ENCODE results near the gene SARDH.

The SARDH gene
- total RNA-seq = 3.8 to 31.7 (median 13.2) reads per million in 17 experiments

DNA sequence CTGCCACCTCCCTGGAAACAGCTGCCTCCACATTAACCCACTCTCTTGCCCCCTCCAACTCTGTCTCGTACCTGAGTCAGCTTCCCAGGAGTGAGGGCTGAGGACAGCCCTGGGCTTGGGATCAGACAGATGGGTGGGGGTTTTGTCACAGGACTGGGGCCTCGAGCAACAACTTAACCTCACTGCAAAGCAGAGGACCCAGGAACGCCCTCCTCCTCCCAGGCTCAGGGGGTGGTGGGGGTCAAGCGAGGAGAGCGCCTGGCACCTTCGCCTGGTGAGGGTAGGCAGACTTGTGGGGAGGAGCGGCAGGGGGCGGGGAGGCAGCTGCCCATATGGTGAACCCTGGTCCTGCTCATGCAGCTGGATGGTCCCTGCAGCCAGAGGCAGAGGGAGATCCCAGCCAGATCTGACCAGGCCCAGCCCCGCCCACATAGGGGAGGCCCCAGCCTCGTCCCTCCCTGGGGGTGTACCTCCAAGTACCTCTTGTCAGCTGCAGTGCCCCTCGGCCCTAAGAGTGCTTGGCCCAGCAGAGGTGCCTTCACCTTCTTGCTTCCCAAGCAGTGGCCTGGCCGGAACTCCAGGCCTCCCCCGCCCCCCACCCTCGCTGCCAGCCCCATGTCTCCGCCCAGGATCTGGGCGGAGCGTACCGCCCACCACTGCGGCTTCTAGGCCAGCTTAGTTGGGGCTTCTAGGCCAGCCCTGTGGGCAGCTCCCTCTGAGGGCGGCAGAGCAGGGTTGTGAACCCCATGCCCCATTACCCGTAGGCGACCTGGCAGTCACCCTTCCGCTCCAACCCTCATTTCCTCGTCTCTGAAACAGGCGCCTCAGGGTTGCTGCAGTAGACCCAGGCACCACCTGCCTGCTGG, at the start of gene SARDH:
TSS of gene SARDH (minus strand) at position 579 of the 866 bp plus-strand sequence. CDS start 4,179 bp downstream, outside the sequence.
- peak; percentile 83 to 92 (median 91) for DNase-seq

DNA sequence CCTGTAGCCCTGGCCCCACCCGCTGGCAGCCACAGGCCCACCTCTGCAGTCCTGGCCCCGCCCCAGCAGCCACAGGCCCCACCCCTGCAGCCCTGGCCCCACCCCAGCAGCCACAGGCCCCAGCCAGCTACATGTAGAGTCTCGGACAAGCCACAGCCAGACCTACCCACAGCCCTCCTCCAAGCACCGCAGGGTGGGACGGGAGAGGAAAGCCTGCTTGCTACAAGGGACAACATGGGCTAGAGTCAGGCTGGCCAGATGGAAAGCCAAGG, 49.5 kb upstream of the SARDH start:
- DNase-seq = peak; percentile 13 to 73 (median 43)

DNA sequence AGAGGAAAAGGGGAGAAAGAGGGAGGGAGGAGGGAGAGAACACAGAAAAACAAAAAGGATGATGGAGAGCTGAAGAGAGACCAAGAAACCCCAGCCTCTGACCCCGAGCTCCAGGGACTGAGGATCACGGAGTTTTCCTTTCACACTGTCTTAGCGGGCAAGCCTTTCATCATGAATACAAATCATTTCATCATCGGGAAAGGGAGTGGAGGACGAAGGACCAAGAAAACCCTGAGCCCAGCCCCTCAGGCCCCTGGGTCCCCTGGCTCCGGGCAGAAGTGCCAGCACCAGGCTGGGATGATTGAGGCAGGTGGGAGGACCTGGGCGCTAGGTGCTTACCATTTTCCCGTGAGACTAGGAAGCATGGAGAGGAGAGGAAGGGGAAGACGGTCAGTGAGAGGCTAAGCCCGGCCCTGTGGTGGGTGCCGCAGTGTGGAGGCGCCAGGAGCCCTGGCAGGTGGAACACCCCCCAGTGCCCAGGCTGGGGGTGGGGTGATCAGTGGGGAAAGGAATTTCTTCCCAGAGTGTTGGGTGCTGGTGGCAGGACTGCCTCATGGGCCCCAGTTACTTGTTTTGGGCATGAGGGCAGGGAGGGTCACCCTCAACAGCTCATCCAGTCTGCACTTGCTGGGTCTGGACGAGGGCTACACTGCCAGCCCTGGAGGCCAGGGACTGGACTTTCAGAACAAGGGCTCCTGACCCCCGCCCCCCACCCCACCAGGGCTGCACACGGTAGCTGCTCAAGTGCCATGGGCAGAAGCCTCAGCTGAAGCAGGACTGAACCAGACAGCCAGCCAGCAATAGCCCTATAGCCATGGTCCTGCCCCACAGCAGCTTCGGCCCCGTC, 49.0 kb upstream of the SARDH start:
- DNase-seq = peak in 1 of 4 experiments; percentile 34

DNA sequence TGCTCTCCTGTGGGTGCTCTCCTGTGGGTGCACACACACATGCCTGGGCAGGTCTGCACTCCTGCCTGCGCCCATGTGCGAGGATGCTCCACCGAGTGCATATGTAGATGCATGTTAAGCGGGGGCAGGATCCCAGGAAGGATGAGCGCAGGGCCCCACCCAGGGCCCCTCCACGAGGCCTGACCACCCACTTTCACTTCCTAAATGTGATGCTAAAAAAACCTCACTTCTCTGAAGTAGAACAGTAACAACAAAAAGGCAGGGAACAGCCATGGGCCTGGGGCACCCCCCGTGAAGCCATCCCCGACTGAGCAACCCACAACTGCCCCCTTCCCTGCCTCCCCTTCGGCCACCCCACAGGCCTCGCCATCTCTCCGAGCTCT, 48.2 kb upstream of the SARDH start:
- DNase-seq = peak; percentile 28 to 66 (median 46)

GRCh38 chr9:133785753-133786370, 47.7 kb upstream of the SARDH start:
- DNase-seq = no peak

DNA sequence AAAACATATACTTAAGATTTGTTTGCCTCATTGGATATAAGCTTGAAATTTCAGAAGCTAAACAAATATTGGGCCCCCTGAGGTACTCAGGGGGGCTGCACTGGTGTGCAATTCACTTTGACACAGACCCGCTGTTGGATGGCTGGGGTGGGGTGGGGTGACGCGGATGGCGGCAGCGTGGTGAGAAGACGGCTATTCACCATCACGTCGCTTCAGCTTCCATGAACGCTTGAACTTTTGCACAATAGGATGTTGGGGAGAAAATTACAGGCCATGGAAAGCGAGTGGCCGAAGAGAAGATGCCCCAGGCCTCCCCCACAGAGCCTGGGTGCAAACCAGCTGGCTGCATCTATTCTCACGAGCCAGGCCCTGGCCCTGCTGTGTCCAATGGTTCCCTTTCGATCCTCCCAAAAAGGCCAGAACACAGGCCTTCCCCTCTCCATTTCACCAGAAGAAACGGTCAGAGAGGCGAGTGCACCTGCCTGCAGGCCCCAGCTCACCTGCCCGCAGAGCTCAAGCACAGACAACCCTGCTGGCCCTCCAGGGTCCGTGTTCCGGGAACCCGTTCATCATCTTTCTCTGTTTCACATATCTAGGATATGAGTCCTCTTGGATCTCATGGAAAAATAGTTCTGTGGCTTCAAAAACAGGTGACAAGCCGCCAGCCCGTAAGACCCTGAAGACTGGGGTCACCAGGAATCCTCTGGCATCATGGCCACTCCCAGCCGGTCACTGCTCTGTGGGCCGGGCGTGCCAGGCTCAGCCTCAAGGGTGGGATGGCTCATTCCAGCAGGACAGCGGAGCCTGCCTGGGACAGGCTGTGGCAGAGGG, 46.8 kb upstream of the SARDH start:
- DNase-seq = no peak

DNA sequence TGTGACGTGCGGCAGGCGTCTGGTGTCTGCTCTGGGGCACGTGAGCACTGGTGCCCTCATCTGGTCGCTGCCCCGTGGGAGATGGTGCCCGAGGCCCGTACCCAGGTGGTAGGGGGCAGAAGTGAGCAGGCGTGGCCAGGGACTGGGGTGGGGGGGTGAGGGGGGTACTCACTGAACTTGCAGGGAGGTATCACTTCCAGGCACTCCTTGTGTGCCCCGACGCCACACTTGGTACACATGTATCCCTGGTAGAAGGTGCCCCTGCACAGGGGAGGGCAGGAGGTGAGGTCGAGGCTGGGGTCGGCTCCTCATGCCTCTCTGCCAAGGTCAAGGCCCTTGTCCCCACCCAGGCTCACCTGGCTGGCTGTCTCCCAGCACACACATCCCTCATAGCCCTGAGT, 45.2 kb upstream of the SARDH start:
- DNase-seq = no peak

- peak; percentile 79 to 89 (median 84) for DNase-seq
Observed at GRCh38 chr9:133782157-133783130, 44.3 kb upstream of the SARDH start.

DNA sequence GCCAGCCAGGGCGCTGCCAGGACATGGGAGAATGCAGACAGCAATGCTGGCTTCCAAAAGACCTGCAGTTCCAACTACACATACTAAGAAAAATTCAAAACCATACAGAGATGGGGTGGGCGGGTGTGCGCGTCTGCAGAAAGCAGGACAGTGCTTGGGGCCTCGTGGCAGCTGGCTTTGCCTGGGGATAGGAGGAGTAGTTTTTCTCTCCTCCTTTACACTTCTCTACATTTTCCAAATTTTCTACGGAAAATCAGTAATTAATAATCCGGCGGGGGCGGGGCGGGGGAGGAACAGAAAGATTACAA, 43.6 kb upstream of the SARDH start:
- no peak for DNase-seq

DNA sequence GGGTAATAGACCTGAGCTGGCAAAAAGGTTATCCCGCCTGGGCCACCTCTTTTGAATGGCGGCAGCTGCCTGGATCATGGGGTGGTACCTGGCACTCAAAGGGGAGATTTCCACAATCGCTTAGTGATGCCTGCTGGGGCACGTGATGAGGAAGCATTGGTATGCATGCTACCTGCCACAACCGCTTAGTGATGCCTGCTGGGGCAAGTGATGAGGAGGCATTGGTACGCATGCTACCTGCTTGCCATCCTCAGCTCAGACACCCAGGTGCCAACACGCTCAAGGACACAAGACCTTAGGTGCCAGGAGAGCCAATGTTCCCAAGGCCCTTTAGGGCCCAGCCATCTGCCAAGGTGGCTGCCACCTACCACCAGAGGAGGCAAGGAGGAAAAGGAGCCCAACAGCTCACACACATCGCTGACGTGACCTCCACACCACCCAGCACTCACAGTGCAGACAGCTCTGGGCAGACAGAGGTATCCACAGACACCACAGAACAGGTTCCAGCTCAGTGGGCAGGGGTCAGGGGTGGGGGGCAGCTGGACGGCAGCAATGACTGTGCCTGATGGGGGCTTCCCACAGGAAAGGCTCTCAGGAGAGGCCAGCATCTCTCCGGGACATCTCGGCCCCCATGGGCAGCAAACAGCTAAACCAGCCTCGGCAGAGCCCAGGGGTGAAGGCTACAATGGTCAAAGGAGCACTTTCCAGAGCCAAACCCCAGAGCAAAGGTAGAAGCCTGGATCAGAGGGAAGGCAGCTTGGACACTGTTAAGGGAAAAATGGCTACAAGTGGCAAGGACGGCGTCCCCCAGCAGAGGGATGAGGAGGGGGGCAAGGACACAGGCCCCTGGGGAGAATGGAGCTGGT, 43.0 kb upstream of the SARDH start:
- no peak for DNase-seq

- DNase-seq = no peak
Observed at GRCh38 chr9:133780404-133780945, 42.3 kb upstream of the SARDH start.

DNA sequence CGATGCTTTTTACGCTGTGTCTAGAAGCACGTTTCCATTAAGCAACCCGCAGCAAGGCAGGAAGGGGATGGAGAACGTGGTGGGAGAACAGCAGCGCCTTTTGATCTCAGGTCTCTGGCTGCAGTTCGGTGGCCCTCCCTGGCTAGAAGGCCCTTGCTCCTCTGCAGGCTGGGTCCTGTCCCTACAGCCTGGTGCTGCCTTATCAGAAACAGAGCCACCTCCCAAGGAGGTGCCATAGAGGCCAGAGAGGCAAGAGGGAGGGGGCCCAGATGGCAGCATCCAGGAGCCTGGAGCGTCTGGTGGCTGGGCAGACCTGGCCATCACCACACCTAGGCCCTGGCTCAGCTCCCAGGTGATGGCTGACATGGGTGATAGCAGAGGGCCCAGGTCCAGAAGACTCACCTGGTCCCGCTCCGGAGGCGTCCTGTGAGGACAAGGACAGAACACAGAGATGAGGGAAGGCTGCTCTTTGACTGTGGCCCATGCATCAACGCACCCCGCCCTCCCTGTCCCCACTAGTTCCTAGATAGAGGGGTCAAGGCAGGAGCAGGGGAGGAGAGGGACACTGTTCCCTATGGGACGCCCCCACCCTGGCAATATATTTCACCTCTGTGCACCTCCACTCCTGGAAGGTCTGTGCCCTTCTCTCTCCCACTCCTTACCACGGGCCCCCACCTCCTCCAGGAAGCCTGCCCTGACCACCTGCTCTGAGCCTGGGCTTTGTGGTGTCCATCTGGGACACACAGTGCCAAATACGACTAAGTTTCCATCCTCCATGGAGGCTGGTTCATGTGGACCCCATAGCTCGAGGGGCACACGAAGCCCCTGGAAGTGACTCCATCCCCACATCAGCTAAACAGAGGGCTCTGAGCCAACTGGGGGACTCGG, 41.6 kb upstream of the SARDH start:
- DNase-seq = no peak

DNA sequence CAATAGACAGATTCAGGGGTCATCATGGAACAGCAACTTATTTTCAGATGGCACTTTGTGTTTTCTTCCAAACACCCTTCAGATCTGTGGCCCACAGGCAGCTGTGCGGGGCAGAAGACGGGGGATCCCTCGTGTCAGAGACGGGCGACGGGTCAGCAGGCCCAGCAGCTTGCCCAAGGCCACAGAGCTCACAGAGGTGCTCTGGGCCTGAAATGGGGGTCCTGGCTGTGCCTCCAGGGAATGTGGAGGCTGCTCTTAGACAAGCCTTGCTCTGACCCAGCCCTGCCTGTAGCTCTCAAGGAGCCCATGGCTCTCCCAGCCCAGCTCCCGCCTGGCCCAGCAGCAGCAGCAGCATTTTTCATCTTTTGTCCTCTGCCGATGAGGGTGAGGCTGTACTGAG, 40.9 kb upstream of the SARDH start:
- no peak for DNase-seq

DNA sequence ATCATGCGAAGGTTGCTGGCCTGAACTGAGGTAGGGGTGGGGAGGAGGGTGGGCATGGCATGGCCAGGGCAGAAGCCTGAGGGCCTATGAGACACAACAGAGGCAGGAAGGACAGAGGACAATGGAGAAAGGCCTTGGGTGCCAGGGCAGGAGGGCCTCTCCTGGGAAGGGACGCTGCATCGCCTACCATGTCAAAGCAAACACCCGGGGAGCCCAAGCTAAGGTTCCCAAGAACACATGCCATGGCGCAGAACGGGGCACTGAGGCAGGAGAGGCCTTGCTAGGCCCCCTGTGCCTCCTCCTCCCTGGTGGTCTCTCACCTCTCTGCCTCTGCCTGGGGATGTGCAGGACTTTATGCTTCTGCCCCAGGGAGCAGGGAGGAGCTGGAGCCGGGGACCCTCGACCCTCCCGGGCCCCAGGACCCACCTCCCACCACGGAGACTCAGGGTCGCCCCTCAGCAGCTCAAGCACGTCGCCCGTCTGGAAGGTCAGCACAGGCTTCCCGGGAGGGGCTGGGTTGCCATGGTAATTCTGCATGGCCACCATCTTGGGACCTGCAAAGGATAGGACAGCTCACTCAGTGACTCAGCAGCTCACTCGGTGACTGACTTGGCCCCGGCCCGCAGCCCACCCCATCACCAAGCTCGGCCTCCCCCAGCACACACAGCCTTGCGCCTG, 40.3 kb upstream of the SARDH start:
- no peak for DNase-seq

- DNase-seq = no peak
Observed at GRCh38 chr9:133777871-133778270, 39.7 kb upstream of the SARDH start.

- DNase-seq = no peak
Observed at GRCh38 chr9:133777068-133777791, 39.1 kb upstream of the SARDH start.
